ENCODE results near the gene NDOR1.

NDOR1 gene

DNA sequence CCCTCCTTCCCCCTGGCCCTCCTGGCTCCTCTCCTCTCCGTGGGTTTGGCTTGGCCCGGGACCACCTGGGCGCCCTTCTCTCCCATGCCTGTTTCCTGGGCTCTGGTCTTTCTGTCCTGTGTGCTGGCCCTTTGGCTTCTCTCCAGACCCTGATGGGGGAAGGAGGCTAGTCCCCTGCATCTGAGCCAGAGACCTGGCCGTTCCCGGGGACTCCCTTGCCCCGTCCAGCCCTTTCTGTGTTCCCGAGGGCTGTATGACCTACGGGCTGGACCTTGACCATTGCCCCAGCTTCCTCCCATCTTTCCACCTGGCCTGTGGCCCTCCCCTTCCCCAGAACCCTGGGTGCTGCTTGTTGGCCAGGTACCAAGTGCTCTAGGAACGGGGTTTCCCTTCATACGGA, 58.0 kb downstream of the NDOR1 start:
- DNase-seq (ENCODE audit: low read depth) = no peak
- TF ChIP-seq, protein P1, sequence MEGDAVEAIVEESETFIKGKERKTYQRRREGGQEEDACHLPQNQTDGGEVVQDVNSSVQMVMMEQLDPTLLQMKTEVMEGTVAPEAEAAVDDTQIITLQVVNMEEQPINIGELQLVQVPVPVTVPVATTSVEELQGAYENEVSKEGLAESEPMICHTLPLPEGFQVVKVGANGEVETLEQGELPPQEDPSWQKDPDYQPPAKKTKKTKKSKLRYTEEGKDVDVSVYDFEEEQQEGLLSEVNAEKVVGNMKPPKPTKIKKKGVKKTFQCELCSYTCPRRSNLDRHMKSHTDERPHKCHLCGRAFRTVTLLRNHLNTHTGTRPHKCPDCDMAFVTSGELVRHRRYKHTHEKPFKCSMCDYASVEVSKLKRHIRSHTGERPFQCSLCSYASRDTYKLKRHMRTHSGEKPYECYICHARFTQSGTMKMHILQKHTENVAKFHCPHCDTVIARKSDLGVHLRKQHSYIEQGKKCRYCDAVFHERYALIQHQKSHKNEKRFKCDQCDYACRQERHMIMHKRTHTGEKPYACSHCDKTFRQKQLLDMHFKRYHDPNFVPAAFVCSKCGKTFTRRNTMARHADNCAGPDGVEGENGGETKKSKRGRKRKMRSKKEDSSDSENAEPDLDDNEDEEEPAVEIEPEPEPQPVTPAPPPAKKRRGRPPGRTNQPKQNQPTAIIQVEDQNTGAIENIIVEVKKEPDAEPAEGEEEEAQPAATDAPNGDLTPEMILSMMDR (IDR thresholded peaks at IDR 0.05; ENCODE audit: low read length, missing control alignments) = no peak
- no peak overlapping the region for H3K4me3 ChIP-seq (replicated peaks; ENCODE audit: low read depth, low read length)

- no peak overlapping the region for H3K4me3 ChIP-seq (replicated peaks; ENCODE audit: low read depth, low read length)
- TF ChIP-seq, protein P1 (IDR thresholded peaks at IDR 0.05; ENCODE audit: low read length, missing control alignments) = no peak
- DNase-seq (ENCODE audit: low read depth) = no peak
These were observed 58.6 kb downstream of the NDOR1 start for GRCh38 chr9:137264067-137264466.

- TF ChIP-seq, protein P1 (IDR thresholded peaks at IDR 0.05; ENCODE audit: low read length, missing control alignments) = no peak
- H3K4me3 ChIP-seq (replicated peaks; ENCODE audit: low read depth, low read length) = no peak overlapping the region
- no peak for DNase-seq (ENCODE audit: low read depth)
These were observed 60.1 kb downstream of the NDOR1 start for GRCh38 chr9:137265496-137266161.

DNA sequence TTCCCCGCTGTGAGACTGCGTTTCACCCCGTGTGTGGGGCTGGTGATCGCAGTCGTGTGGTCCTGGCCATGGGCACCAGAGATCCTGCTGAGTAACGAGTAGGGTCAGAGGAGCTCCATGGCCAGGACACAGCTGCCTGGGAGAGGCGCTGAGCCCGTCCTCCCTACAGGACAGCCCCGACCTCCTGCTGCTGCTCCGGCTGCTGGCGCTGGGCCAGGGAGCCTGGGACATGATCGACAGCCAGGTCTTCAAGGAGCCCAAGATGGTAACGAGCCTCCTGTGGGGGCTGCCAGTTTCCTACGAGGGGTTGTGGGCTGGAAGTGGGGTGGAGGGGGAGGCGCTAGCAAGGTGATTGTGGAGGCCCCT, 60.6 kb downstream of the NDOR1 start:
- DNase-seq (ENCODE audit: low read depth) = no peak
- TF ChIP-seq, protein P1 (IDR thresholded peaks at IDR 0.05; ENCODE audit: low read length, missing control alignments) = no peak
- H3K4me3 ChIP-seq (replicated peaks; ENCODE audit: low read depth, low read length) = no peak overlapping the region

Data from fibroblast of pulmonary artery (primary cell).